ENCODE measurements around the gene NKD2.

Gene NKD2

DNA sequence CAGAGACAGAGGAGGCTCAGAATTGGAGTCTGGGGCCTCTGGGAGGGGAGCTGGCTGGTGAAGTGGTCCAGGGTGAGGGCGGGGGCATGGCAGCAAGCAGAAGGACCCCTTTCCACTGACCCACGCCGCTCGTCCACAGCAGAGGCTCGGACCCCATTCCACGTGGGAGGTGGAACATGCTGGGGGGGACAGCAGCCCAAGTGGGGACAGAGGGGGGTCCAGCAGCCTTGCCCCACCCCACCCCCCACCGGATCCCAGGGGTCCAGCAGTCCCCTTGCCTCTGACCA is 25.4 kb upstream of the NKD2 start:
- no peak overlapping the region for H3K27ac ChIP-seq
- no peak for DNase-seq (ENCODE audit: low spot score)

DNA sequence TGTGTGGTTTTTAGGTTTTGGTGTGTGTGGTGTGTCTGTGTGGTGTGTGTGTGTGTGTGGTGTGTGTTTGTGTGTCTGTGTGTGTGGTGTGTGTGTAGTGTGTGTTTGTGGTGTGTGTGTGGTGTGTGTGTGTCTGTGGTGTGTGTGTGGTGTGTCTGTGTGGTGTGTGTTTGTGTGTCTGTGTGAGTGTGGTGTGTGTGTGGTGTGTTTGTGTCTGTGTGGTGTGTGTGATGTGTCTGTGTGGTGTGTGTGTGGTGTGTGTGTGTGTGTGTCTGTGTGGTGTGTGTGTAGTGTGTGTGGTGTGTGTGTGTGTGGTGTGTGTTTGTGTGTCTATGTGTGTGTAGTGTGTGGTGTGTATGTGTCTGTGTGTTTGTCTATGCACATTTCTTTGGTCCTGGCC is 25.0 kb upstream of the NKD2 start:
- TF ChIP-seq, protein P1, sequence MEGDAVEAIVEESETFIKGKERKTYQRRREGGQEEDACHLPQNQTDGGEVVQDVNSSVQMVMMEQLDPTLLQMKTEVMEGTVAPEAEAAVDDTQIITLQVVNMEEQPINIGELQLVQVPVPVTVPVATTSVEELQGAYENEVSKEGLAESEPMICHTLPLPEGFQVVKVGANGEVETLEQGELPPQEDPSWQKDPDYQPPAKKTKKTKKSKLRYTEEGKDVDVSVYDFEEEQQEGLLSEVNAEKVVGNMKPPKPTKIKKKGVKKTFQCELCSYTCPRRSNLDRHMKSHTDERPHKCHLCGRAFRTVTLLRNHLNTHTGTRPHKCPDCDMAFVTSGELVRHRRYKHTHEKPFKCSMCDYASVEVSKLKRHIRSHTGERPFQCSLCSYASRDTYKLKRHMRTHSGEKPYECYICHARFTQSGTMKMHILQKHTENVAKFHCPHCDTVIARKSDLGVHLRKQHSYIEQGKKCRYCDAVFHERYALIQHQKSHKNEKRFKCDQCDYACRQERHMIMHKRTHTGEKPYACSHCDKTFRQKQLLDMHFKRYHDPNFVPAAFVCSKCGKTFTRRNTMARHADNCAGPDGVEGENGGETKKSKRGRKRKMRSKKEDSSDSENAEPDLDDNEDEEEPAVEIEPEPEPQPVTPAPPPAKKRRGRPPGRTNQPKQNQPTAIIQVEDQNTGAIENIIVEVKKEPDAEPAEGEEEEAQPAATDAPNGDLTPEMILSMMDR (IDR thresholded peaks at IDR 0.05) = no peak
- no peak for DNase-seq (ENCODE audit: low spot score)
- no peak overlapping the region for H3K27ac ChIP-seq

More for the DNA sequence above, 25.4 kb upstream of the NKD2 start:
- TF ChIP-seq, protein P1 (IDR thresholded peaks at IDR 0.05) = no peak
- H3K4me3 ChIP-seq = no peak overlapping the region

DNA sequence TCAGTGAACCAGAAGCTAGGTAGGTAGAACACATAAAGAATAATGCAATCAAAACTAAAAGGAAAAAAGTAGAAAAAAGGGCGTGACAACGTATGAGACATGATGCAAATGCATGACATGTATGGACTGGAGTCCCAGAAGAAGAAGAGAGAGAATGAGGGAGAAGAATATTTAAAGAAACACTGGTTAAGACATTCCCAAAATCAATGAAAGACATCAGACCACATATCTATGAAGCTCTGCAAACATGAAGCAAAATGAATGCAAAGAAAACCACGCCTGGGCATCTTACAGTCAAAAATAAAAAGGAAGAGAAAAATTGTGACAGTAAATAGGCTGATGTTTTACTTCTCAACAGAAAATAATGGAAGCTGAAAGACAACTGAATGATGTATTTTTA is 23.8 kb upstream of the NKD2 start:
- no peak for DNase-seq (ENCODE audit: low spot score)
- no peak overlapping the region for H3K27ac ChIP-seq
- TF ChIP-seq, protein P1 (IDR thresholded peaks at IDR 0.05) = no peak
- no peak overlapping the region for H3K4me3 ChIP-seq

More for the DNA sequence above, 25.0 kb upstream of the NKD2 start:
- H3K4me3 ChIP-seq = no peak overlapping the region

DNA sequence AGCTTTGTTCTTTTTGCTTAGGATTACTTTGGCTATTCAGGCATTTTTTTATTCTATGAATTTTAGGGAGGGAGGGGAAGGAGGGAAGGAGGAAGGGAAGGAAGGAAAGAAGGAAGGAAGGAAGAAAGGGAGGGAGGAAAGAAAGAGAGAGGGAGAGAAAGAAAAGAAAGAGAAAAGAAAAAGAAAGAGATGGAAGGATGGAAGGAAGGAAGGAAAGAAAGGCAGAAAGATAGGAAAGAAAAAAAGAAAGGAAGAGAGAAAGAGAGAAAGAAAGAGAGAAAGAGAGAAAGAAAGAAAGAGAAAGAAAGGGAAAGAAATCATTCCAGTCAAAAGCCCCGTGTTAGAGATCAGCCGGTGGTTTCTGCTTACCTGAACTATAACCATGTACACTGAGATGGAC is 20.8 kb upstream of the NKD2 start:
- no peak overlapping the region for H3K27ac ChIP-seq
- no peak overlapping the region for H3K4me3 ChIP-seq
- TF ChIP-seq, protein P1 (IDR thresholded peaks at IDR 0.05) = no peak
- DNase-seq (ENCODE audit: low spot score) = no peak

DNA sequence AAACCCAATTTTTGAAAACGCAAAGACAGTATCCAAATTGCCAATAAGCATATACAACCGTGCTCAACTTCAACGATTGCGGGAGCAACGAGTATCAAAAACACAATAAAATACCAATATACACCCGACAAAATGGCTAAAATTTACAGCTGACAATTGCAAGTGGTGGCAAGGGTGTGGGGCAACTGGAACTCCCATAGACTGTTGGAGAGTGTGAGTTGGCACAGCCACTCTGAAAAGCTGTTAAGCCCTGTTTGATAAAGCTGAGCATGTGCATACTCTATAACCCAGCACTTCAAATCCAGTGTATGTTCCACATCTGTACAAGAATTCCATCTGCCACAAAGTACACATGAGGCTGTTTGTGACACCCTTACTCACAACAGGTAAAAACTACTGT is 20.3 kb upstream of the NKD2 start:
- H3K27ac ChIP-seq = no peak overlapping the region
- TF ChIP-seq, protein P1 (IDR thresholded peaks at IDR 0.05) = no peak
- no peak for DNase-seq (ENCODE audit: low spot score)

DNA sequence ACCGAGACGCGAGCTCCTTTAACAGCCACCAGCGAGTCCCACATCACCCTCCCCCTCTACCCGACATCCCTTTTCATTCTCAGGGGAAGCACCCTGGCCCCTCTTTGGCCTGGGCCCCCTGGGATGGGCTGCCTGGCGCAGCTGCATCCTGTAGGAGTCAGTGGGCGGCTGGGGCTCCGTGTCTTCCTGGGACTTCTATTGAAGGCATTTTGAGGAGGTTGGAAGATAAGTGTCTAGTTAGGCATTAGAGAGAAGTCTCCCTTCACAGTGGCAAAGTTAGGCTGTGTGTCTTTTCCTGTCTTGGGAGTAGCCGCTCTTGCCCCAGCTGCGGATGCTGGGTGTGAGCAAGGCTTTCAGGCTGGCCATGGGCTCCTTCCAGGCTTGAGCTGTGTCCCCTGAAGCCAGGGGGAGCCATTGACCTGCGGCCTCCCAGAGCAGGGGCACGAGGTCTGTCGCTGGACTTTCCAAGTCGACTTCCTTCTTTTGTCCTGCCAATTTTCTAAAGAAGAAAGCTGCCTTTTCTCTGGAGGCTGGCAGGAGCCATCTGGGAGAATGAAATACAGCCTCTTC is 18.6 kb upstream of the NKD2 start:
- TF ChIP-seq, protein P1 (IDR thresholded peaks at IDR 0.05) = no peak
- peak; percentile 75 for DNase-seq (ENCODE audit: low spot score)
- H3K4me3 ChIP-seq = no peak overlapping the region
- peak overlapping the region in 1 of 2 donors; percentile 53 for H3K27ac ChIP-seq

More for the DNA sequence above, 20.3 kb upstream of the NKD2 start:
- no peak overlapping the region for H3K4me3 ChIP-seq

DNA sequence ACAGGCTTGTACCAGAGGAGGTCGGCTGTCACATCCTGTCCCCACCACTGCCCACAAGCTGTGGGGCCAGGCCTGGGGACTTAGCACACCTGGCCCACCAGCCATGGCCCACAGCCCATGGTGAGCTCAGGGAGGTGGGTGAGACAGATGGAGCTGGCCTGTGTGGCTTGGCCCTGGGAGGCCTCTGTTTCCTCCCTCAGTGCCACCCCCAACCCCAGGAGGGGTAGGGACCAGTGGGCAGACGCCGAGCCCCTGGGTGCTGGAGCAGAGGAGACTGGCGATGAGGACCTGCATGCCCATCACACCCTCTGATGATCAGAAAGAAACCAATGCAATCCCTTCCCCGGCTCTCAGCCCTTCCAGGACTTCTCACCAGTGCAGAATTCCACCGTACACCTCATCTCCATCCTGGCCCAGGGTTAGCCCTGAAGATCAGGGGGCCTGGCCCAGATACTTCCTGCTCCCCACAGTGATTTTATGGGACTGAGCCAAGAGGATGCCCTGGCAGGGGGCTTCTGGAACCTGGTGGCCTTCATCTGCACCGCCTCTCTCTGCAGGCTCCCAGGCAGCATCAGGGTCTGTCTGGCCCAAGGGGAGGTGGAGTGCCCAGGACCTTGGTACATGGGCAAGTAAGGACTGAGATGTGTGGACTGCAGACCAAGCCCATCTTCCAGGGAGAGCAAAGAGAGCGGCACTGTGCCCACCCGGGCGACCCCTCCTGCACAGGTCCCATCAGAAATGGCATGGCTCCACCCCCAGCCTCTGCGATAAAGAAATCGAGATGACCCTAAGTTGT is 16.9 kb upstream of the NKD2 start:
- TF ChIP-seq, protein P1 (IDR thresholded peaks at IDR 0.05) = no peak

More for the DNA sequence above, 16.9 kb upstream of the NKD2 start:
- no peak overlapping the region for H3K4me3 ChIP-seq
- H3K27ac ChIP-seq = peak overlapping the region in 1 of 2 donors; percentile 37
- DNase-seq (ENCODE audit: low spot score) = peak; percentile 72

Data from coronary artery (tissue), 2 donors.